Keratinocyte (primary cell): ENCODE results near the gene UNK.

Experiments used
- EZH2 ChIP-seq: IDR thresholded peaks from one replicate; pipeline ENCODE4 v1.6.1; 2012; ENCODE audit warnings: inconsistent platforms, mild to moderate bottlenecking, low read length, moderate library complexity
- TF ChIP-seq, protein P1 (sequence below), 3 experiments: IDR thresholded peaks in 1 of 3; conservative IDR thresholded peaks in 1 of 3; optimal IDR thresholded peaks in 1 of 3; 2 replicates in 2 of 3; 3 replicates in 1 of 3; pipeline versions ENCODE3 to v1.5.1; 2011; ENCODE audit warnings: low read length in 3 of 3, mild to moderate bottlenecking in 3 of 3, moderate library complexity in 2 of 3, control low read depth in 1 of 3, inconsistent platforms in 1 of 3; ENCODE audit not compliant: insufficient read depth in 2 of 3; ENCODE audit errors: extremely low read depth in 1 of 3

GRCh38 chr17:75736173-75736835, 48.3 kb upstream of the UNK start:
- TF ChIP-seq EZH2: no peak
- TF ChIP-seq, protein P1, sequence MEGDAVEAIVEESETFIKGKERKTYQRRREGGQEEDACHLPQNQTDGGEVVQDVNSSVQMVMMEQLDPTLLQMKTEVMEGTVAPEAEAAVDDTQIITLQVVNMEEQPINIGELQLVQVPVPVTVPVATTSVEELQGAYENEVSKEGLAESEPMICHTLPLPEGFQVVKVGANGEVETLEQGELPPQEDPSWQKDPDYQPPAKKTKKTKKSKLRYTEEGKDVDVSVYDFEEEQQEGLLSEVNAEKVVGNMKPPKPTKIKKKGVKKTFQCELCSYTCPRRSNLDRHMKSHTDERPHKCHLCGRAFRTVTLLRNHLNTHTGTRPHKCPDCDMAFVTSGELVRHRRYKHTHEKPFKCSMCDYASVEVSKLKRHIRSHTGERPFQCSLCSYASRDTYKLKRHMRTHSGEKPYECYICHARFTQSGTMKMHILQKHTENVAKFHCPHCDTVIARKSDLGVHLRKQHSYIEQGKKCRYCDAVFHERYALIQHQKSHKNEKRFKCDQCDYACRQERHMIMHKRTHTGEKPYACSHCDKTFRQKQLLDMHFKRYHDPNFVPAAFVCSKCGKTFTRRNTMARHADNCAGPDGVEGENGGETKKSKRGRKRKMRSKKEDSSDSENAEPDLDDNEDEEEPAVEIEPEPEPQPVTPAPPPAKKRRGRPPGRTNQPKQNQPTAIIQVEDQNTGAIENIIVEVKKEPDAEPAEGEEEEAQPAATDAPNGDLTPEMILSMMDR (optimal IDR thresholded peaks at IDR 0.05 in 1 of 3, IDR thresholded peaks at IDR 0.05 in 1 of 3, conservative IDR thresholded peaks at IDR 0.05 in 1 of 3; ENCODE audit: extremely low read depth in 1 of 3, insufficient read depth in 2 of 3, low read length in 3 of 3): no peak
